ENCODE data around the gene PHF12. TPM values are rescaled to one million over a fixed set of nuclear protein-coding genes. Genes with fewer than 3 reads are reported as not detected.

The PHF12 gene
- total and polyA plus RNA-seq, 2 of the 4 experiments (the other 2 are of a cell fraction), result 24.4 to 25.6 TPM

DNA sequence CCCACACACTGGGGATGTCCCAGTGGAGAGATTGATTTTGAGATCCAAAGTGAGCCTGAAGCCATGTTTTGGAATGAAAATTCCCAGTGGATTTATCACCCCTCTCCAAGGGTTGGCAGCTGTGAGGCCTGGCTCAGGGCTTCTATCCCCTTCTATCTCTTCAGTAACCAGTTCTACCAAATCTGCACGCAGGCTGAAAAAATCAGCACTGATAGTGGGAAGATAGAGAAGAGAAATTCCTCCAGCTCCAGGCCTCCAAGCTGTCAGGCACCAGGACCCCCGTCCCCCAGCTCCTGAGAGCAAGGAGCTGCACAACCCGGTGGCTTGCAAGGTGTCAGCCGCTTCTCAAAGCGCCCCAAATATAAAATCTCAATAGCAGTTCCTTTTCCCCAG lies 54.8 kb downstream of the PHF12 start:
- peaks cover 19 to 60% of the 10 kb centered on the region in 2 experiments for H3K79me1 ChIP-seq (ENCODE audit: low read depth in 1 of 2, low read length in 2 of 2)
- H2BK5ac ChIP-seq (ENCODE audit: low read depth, low read length, poor library complexity, severe bottlenecking), result no peak overlapping the region
- H3K4me1 ChIP-seq (ENCODE audit: control insufficient read depth, insufficient read depth, low read length), result peaks cover 9% of the 10 kb centered on the region
- no peak overlapping the region for H2BK20ac ChIP-seq (ENCODE audit: low read depth, low read length)
- H2BK15ac ChIP-seq (ENCODE audit: low read depth, low read length), result no peak overlapping the region
- 0 out of 2 replicates have a peak overlapping the region, but pooled peaks have one; percentile 68 for H3K14ac ChIP-seq (replicated peaks; ENCODE audit: low read depth, low read length)
- H2AK5ac ChIP-seq (ENCODE audit: low read depth, low read length), result no peak overlapping the region; the same call in 1 of the 2 replicates
- no peak overlapping the region for H4K5ac ChIP-seq (ENCODE audit: low read depth, low read length)
- H3K4ac ChIP-seq (ENCODE audit: low read depth, low read length), result no peak overlapping the region
- in situ Hi-C loops (cut with MboI; ENCODE audit: low sequenced_read_pairs) (no loop called here), dilution Hi-C loops (cut with HindIII; ENCODE audit: low sequenced_read_pairs, unreplicated experiment) (no loop called here), intact Hi-C loops (cut with micrococcal nuclease) (no loop called here)
- H3K18ac ChIP-seq (ENCODE audit: low read depth, low read length), result no peak overlapping the region
- no peak overlapping the region; a peak in 2 of 4 replicates for H4K8ac ChIP-seq (ENCODE audit: low read depth in 2 of 2, low read length in 2 of 2)
- no peak overlapping the region for H2BK120ac ChIP-seq (ENCODE audit: low read depth, low read length)
- peak overlapping the region; percentile 79 for H3K4me3 ChIP-seq (ENCODE audit: insufficient read depth, low read depth, low read length)
- ATAC-seq (ENCODE audit: low read depth) (peak; percentile 5; the same call in 1 of the 2 replicates), DNase-seq (no peak)
- peak overlapping the region; percentile 75 for H3K4me2 ChIP-seq (ENCODE audit: low read depth, low read length)
- ChIA-PET CTCF (interaction anchor here (0.9 to 2.8 kb wide), 3 partner anchors 57 to 169 kb away, joined by 3 to 15 read pairs (median 11); partner anchors contain the start of gene TLCD1), POLR2A (ENCODE audit: unreplicated experiment) (no interaction called here)
- H3K9me3 ChIP-seq (ENCODE audit: control insufficient read depth, insufficient read depth, low read length), result no peaks in the 10 kb centered on the region
- no peaks in the 10 kb centered on the region for H3K27me3 ChIP-seq (ENCODE audit: control insufficient read depth, insufficient read depth, low read length)
- H3K9me1 ChIP-seq (ENCODE audit: insufficient read depth, low read length), result peaks cover 20% of the 10 kb centered on the region
- peak overlapping the region; percentile 18 for H2AK9ac ChIP-seq (replicated peaks; ENCODE audit: low read depth, low read length, poor library complexity)
- WGBS, 2 experiments (ENCODE audit: extremely low coverage in 2 of 2, insufficient read length in 1 of 2), result 40% methylated on average over 1 of the region's 5 CpGs; no CpG with 5 or more reads in 1 of the 2 experiments
- no peak overlapping the region for H4K91ac ChIP-seq (ENCODE audit: insufficient read depth, low read depth, low read length)
- H3K56ac ChIP-seq (ENCODE audit: extremely low read depth, insufficient read depth, low read length), result no peak overlapping the region
- peak overlapping the region; percentile 79 for H3K9ac ChIP-seq (ENCODE audit: low read depth, low read length)
- H3K36me3 ChIP-seq (ENCODE audit: control insufficient read depth, insufficient read depth, low read length), result no peaks in the 10 kb centered on the region
- TF ChIP-seq, protein P1, sequence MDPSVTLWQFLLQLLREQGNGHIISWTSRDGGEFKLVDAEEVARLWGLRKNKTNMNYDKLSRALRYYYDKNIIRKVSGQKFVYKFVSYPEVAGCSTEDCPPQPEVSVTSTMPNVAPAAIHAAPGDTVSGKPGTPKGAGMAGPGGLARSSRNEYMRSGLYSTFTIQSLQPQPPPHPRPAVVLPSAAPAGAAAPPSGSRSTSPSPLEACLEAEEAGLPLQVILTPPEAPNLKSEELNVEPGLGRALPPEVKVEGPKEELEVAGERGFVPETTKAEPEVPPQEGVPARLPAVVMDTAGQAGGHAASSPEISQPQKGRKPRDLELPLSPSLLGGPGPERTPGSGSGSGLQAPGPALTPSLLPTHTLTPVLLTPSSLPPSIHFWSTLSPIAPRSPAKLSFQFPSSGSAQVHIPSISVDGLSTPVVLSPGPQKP (IDR thresholded peaks at IDR 0.05; ENCODE audit: borderline replicate concordance, low read depth, low read length), result no peak
- TF ChIP-seq NFE2L2 (IDR thresholded peaks at IDR 0.05; ENCODE audit: low read depth, low read length), result no peak
- no peak for TF ChIP-seq FOS (IDR thresholded peaks at IDR 0.05; ENCODE audit: low read depth, low read length)
- TF ChIP-seq RCOR1 (IDR thresholded peaks at IDR 0.05; ENCODE audit: insufficient replicate concordance, low read length), result no peak
- TF ChIP-seq RFX5 (IDR thresholded peaks at IDR 0.05; ENCODE audit: low read depth, low read length), result no peak
- TF ChIP-seq CHD1 (IDR thresholded peaks at IDR 0.05; ENCODE audit: low read depth, low read length), result no peak
- no peak for TF ChIP-seq SMC3 (IDR thresholded peaks at IDR 0.05; ENCODE audit: low read depth, low read length)
- TF ChIP-seq MAZ (IDR thresholded peaks at IDR 0.05; ENCODE audit: borderline replicate concordance, low read depth, low read length), result no peak
- no peak for TF ChIP-seq BHLHE40 (IDR thresholded peaks at IDR 0.05; ENCODE audit: low read depth, low read length)
- peak overlapping the region; percentile 8 for H3K27ac ChIP-seq (ENCODE audit: insufficient read depth, low read length)
- BruUV-seq (replicated peaks), result no TSS peak
- H3K23ac ChIP-seq (ENCODE audit: low read depth, low read length), result 0 out of 2 replicates have a peak overlapping the region, but pooled peaks have one; percentile 53
- no peak overlapping the region for H2AFZ ChIP-seq (replicated peaks; ENCODE audit: low read length, poor library complexity)
- peaks cover 25% of the 10 kb centered on the region; the same call in 1 of the 2 replicates for H4K20me1 ChIP-seq (ENCODE audit: insufficient read depth, low read length)
